GM12801 (cell line): Measurements from ENCODE around the gene CTNNBL1.

ENCODE experiments used
- TF ChIP-seq, protein P1 (sequence below): IDR thresholded peaks from one replicate; pipeline ENCODE4 v1.5.1; 2011; ENCODE audit warnings: control low read depth; ENCODE audit not compliant: insufficient read length; ENCODE audit errors: extremely low read depth

CTNNBL1 gene

DNA sequence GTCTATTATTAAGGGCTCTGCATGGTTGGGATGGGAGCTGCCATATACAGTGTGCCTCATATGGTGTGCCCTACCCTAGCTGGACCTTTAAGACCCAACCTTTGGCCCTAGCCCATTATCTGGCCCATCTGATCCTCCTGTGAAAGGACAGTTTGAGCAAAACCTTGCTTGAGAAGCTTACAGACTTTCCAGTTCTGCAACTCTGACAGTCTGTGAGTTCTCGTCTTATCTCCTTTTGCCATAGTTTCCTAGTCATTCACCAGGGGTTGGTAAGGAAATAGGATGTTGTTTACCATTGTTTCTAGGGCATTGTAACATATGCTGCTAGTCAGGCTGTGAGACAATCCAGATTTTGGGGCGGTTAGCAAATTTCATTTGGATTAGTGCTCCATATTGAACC is 17.2 kb downstream of the CTNNBL1 start:
- TF ChIP-seq, protein P1, sequence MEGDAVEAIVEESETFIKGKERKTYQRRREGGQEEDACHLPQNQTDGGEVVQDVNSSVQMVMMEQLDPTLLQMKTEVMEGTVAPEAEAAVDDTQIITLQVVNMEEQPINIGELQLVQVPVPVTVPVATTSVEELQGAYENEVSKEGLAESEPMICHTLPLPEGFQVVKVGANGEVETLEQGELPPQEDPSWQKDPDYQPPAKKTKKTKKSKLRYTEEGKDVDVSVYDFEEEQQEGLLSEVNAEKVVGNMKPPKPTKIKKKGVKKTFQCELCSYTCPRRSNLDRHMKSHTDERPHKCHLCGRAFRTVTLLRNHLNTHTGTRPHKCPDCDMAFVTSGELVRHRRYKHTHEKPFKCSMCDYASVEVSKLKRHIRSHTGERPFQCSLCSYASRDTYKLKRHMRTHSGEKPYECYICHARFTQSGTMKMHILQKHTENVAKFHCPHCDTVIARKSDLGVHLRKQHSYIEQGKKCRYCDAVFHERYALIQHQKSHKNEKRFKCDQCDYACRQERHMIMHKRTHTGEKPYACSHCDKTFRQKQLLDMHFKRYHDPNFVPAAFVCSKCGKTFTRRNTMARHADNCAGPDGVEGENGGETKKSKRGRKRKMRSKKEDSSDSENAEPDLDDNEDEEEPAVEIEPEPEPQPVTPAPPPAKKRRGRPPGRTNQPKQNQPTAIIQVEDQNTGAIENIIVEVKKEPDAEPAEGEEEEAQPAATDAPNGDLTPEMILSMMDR, result no peak

DNA sequence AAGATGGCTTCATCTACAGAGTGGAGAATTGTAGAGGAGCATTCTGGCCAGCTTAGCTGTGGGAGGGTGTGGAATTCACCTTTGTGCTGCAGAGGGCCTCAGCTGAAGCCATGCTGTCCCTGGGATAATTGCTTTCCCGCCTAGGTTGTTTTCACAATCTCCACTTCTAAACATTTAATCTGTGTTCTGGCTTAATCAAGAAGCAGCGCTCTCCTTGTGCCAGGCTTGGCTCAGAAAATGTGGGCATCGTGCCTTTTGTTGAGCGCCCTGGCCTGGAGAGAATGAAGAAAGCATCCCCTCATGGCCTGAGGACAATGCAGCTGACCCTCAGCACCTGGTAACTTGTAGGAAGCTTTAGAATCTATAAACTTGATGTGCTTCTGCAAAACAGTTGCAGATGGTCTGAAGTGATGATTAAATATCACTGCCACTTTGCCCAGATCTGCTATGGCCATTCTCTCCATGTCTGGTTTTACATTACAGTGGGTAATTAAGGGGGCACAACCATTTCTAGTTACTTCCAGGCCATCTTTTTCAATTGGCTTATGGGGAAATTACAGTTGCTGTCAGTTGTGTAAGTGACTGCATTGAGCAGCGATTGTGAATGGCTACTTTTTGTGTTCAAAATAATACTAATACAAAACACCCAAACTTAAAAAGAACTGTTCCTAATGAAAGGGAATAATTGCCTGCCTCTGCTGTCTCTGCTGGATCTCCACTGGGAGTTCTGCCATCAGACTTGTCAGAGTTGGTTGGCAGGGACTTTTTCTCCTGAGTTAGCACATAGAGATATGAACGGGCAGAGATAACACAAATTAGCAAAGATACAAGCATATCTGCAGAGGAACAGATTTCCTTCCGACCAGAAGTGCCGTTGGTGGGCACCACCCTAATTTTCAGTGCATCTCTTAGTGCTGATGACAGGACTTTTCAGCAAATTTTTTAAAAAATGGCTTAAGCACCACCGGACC is 18.4 kb downstream of the CTNNBL1 start:
- TF ChIP-seq, protein P1, result no peak

DNA sequence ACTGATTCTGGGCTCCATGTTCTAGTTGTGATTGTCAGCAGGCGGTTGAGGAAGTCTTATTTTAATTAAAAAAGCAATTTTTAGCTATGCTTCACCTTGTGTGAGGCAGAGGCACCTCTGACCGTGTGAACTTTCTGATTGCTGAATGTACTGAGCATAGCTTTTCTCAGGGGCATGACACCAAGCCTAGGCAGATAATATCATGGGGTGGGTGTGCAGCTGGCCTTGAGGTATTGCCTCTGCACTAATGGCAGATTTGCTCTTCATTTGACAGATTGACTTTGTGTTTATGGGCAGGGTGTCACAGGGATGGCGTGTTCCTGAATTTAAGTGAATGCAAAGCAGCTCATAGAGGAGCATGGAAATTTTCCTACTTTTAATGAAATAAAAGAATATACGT is 19.6 kb downstream of the CTNNBL1 start:
- TF ChIP-seq, protein P1, result no peak

DNA sequence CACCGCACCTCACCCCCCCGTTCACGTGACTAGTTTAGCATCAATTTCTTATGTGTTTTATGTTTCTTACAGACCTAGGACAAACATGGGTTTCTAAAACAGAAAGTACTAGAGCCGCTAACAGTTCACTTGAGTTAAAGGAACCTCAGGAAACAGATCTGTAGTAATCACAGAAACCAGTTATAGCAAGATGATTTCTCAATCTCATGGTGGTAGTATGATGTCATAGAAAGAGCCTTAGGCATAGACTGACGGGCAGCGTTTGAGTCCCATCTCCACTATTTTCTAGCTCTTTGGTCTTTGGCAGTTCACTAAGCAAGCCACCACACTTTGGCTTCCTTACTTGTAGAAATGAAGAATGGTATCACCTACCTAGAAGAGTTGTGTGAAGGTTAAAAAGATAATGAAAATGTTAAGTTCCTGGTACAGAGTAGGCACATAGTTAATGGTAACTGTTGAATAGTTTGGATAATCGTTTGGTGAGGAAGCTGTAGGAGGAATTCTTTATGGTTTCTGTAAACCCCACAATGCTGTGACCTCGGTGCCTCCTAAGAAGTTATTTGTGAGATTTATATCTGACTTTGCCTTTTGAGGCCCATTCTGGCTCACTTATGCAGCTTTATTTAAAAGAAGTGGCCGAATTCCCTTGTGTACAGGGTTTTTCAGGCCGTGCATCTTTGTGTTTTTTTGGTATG is 21.3 kb downstream of the CTNNBL1 start:
- TF ChIP-seq, protein P1, result no peak

DNA sequence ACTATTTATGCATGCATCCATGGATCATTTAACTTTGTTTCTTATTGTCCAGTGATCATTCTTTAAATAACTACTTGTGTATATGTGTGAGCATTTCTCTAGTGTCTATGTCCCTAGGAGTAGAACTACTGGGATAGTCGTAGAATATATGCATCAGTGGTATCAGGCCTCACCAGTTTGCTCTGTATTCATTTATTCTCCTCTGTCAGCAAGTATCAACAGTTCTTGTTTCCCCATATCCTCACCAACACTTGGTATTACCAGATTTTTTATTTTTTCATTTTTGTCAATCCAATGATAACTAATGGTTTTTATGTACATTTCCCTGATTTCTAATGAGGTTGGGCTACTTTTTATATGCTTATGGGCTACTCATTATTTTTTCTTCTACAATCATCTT is 27.9 kb downstream of the CTNNBL1 start:
- TF ChIP-seq, protein P1, result no peak

DNA sequence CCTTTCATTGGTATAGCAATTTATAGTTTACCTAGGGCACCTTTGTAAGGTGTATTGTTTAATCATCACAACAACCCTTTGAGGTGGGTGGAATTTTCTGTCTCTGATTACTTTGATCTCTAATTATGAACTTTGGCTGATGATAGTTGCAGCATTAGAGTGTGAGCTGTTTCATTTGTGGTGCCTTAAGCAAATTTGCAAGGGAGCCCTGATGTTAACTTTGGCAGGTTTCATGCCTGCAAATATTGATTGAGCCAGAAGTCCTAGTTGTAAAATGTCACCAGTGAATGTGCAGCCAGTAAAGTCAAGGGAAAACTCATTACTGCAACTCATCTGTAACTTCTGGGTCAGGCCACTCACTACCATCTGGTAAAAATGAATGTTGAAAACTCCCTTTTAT is 29.8 kb downstream of the CTNNBL1 start:
- TF ChIP-seq, protein P1, result no peak

DNA sequence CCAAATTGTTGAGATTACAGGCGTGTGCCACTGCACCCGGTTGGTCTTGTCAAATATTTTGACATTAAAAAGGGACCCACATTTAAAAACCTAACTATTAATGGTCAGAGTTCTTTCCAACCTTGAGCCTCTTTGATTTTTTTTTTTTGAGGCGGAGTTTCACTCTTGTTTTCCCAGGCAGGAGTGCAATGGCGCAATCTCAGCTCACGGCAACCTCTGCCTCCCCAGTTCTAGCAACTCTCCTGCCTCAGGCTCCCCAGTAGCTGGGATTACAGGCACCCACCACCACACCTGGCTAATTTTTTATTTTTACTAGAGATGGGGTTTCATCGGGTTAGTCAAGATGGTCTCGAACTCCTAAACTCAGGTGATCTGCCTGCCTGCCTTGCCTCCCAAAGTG is 31.3 kb downstream of the CTNNBL1 start:
- TF ChIP-seq, protein P1, result no peak
